ENCODE data around the gene CALD1.

- TF ChIP-seq CTCF (IDR thresholded peaks at IDR 0.05; ENCODE audit: low read depth, low read length, poor library complexity, severe bottlenecking) (no peak), EZH2phosphoT487 (IDR thresholded peaks at IDR 0.05; ENCODE audit: borderline replicate concordance, low read length) (no peak)
Observed at GRCh38 chr7:134890246-134891240, 111.1 kb downstream of the CALD1 start.
